Hepatocyte (in vitro differentiated cells): ENCODE data around the gene SFN. TPM values are rescaled to one million over a fixed set of nuclear protein-coding genes. Genes with fewer than 3 reads are reported as not detected.
A peak's percentile ranks its signal among the peaks of the same experiment; 100 is the strongest.

ENCODE experiments used
- DNase-seq: peaks from one replicate; pipeline ENCODE4 v3.0.0-alpha.2; 2016; ENCODE audit warnings: low spot score
- H2AFZ ChIP-seq: fragments of 200-600 bp; sonication (generic); 2 replicates; pipeline ENCODE4 v1.6.0; 2016; ENCODE audit warnings: antibody characterized with exemption, mild to moderate bottlenecking
- H3K27ac ChIP-seq: fragments of 200-600 bp; sonication (generic); 2 replicates; pipeline ENCODE4 v1.5.1; 2016; ENCODE audit warnings: mild to moderate bottlenecking
- H3K27me3 ChIP-seq: fragments of 200-600 bp; sonication (generic); 2 replicates; pipeline ENCODE4 v1.6.1; 2016
- H3K36me3 ChIP-seq: fragments of 200-600 bp; sonication (generic); replicated peaks from 2 replicates; pipeline ENCODE4 v1.5.1; 2016; ENCODE audit warnings: low read depth; ENCODE audit not compliant: insufficient read depth
- H3K4me1 ChIP-seq: fragments of 200-600 bp; sonication (generic); 2 replicates; pipeline ENCODE4 v1.5.1; 2016; ENCODE audit warnings: mild to moderate bottlenecking, moderate library complexity; ENCODE audit not compliant: insufficient read depth
- H3K4me2 ChIP-seq: fragments of 200-600 bp; sonication (generic); 2 replicates; pipeline ENCODE4 v1.6.0; 2016
- H3K4me3 ChIP-seq: fragments of 200-600 bp; sonication (generic); 2 replicates; pipeline ENCODE4 v1.5.1; 2016; ENCODE audit warnings: mild to moderate bottlenecking
- H3K79me2 ChIP-seq: fragments of 200-600 bp; sonication (generic); 2 replicates; pipeline ENCODE4 v1.6.0; 2017; ENCODE audit warnings: mild to moderate bottlenecking
- H3K9me2 ChIP-seq: fragments of 200-600 bp; sonication (generic); replicated peaks from 2 replicates; pipeline ENCODE4 v1.6.0; 2017; ENCODE audit warnings: mild to moderate bottlenecking; ENCODE audit not compliant: insufficient read depth
- H3K9me3 ChIP-seq: fragments of 200-600 bp; sonication (generic); 2 replicates; pipeline ENCODE4 v1.5.1; 2016; ENCODE audit warnings: low read depth, mild to moderate bottlenecking
- H4K20me1 ChIP-seq: fragments of 200-600 bp; sonication (generic); 2 replicates; pipeline ENCODE4 v1.6.0; 2016; ENCODE audit warnings: mild to moderate bottlenecking; ENCODE audit not compliant: insufficient read depth, poor library complexity, severe bottlenecking
- CTCF ChIP-seq: fragments of 200-600 bp; sonication (generic); IDR thresholded peaks from 2 replicates; pipeline ENCODE4 v1.5.1; 2016; ENCODE audit warnings: antibody characterized with exemption, mild to moderate bottlenecking; ENCODE audit not compliant: poor library complexity
- EZH2 ChIP-seq: fragments of 200-600 bp; sonication (generic); IDR thresholded peaks from 2 replicates; pipeline ENCODE4 v1.6.1; 2016; ENCODE audit warnings: antibody characterized with exemption, mild to moderate bottlenecking, borderline replicate concordance
- EZH2phosphoT487 ChIP-seq: fragments of 200-600 bp; sonication (generic); IDR thresholded peaks from one replicate; pipeline ENCODE4 v1.6.1; 2018; ENCODE audit warnings: antibody characterized with exemption, mild to moderate bottlenecking, low read depth, moderate library complexity; ENCODE audit not compliant: unreplicated experiment, severe bottlenecking
- WGBS: methylation state at CpG from one replicate; pipeline ENCODE4 v1.1.6; 2016; ENCODE audit warnings: low lambda C conversion rate; ENCODE audit errors: missing lambda C conversion rate; 5-methylcytosine and 5-hydroxymethylcytosine counted together
- polyA plus RNA-seq: library from polyadenylated mRNA; unstranded; fragments of >200 nt; fragmentation: Nextera tagmentation; extraction: Ambion mirVana; gene quantifications from 2 replicates; pipeline ENCODE4 v1.2.1, GENCODE V29; 2016
- total RNA-seq: library from RNA; depleted of rRNA; stranded (reverse); fragments of >200 nt; gene quantifications from 2 replicates; pipeline ENCODE4 v1.2.3, GENCODE V29; 2014

SFN gene
- total and polyA plus RNA-seq, 2 experiments from 2014 or later = 3.4 to 8.5 TPM

DNA sequence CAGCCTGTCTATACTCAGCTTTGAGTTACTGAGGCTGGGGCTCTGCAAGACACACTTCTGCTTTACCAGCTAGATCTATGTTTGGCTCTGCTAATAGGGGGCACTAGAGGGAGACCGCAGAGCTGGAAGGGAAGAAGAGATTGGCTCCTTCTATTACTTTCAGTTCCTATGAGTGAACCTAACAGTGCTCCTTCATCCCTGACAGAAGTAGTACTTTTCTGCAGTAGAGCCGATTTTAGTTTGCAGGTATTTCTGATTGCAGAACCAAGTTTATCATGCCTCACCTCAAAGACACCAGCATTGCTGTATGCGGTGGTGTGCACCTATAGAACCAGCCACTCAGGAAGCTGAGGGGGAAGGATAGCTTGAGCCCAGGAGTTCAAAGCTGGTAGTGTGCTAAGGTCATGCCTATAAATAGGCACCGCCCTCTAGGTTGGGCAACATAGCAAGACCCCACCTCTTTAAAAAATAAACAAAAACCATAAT lies 42.1 kb upstream of the SFN start:
- no peak overlapping the region for H3K4me3 ChIP-seq
- no peaks in the 10 kb centered on the region for H4K20me1 ChIP-seq
- H3K4me1 ChIP-seq = peaks cover 6% of the 10 kb centered on the region
- H3K27ac ChIP-seq = no peak overlapping the region
- H3K9me2 ChIP-seq = no peaks in the 10 kb centered on the region
- H2AFZ ChIP-seq = no peak overlapping the region
- no peaks in the 10 kb centered on the region for H3K9me3 ChIP-seq
- no peaks in the 10 kb centered on the region for H3K27me3 ChIP-seq
- H3K4me2 ChIP-seq = no peak overlapping the region
- 89% methylated on average over 4 of the region's 4 CpGs for WGBS
- no peak for DNase-seq
- no peak for TF ChIP-seq CTCF
- TF ChIP-seq EZH2phosphoT487 = no peak
- TF ChIP-seq EZH2 = no peak
- no peaks in the 10 kb centered on the region for H3K79me2 ChIP-seq
- H3K36me3 ChIP-seq = no peaks in the 10 kb centered on the region

GRCh38 chr1:26822737-26823395 lies 40.1 kb upstream of the SFN start:
- Histone ChIP-seq H3K27ac (no peak overlapping the region), H3K27me3 (no peaks in the 10 kb centered on the region), H3K4me2 (no peak overlapping the region), H3K4me3 (no peak overlapping the region), H3K79me2 (peaks cover 10% of the 10 kb centered on the region), H3K9me3 (no peaks in the 10 kb centered on the region), H3K4me1 (peaks cover 15% of the 10 kb centered on the region), H4K20me1 (no peaks in the 10 kb centered on the region), H3K36me3 (no peaks in the 10 kb centered on the region), H2AFZ (no peak overlapping the region), H3K9me2 (no peaks in the 10 kb centered on the region)
- TF ChIP-seq CTCF (no peak), EZH2phosphoT487 (no peak), EZH2 (no peak)
- DNase-seq = no peak
- 91% methylated on average over 4 of the region's 4 CpGs for WGBS

DNA sequence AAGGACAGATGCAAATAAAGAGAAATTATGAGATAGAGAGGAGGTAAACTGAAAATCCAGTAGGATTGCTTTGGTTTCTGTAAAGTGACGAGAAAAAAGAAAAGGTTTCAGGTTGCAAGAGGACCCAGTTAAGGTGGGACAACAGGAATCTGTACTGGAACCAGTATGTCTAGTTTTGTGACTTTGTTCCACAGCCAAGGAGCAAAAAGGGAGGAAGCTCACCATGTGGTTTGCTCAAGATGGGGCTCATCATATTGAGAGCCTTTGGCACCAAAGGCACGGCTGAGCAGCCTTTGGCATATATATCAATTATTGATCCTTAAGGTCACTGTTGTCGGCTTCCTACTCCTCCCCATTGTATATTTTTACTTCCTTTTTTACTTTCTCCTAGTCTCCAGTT lies 38.2 kb upstream of the SFN start:
- TF ChIP-seq EZH2 = no peak
- TF ChIP-seq CTCF = no peak
- no peak for TF ChIP-seq EZH2phosphoT487
- Histone ChIP-seq H3K9me2 (no peaks in the 10 kb centered on the region), H4K20me1 (peaks cover under 1% of the 10 kb centered on the region), H3K4me1 (peaks cover 19% of the 10 kb centered on the region), H3K27me3 (no peaks in the 10 kb centered on the region), H3K27ac (peak overlapping the region; percentile 56), H3K9me3 (no peaks in the 10 kb centered on the region), H3K4me2 (no peak overlapping the region), H3K36me3 (no peaks in the 10 kb centered on the region), H3K79me2 (peaks cover 27% of the 10 kb centered on the region), H2AFZ (no peak overlapping the region), H3K4me3 (no peak overlapping the region)
- 78% methylated on average over 3 of the region's 3 CpGs for WGBS
- DNase-seq = no peak
